Measurements from ENCODE around the gene ANKRD34A.

Gene ANKRD34A

GRCh38 chr1:145964328-145965118, at the start of gene ANKRD34A, which contains the start of gene POLR3GL:
Gene ANKRD34A (minus strand): TSS chr1:145964575. CDS start chr1:145961759, 2,816 bp downstream.
Gene POLR3GL (plus strand): TSS chr1:145964690. CDS start chr1:145974866, 10,176 bp downstream.
- DNase-seq, result peak; percentile 98

- DNase-seq, result no peak
These were observed 49.2 kb upstream of the ANKRD34A start for GRCh38 chr1:146013559-146013922.

- peak; percentile 84 for DNase-seq
These were observed 48.6 kb upstream of the ANKRD34A start for GRCh38 chr1:146012703-146013558.

GRCh38 chr1:146010126-146010738, 45.9 kb upstream of the ANKRD34A start:
- no peak for DNase-seq

- no peak for DNase-seq
These were observed 43.2 kb upstream of the ANKRD34A start for GRCh38 chr1:146007489-146008133.

- DNase-seq, result no peak
These were observed 37.3 kb upstream of the ANKRD34A start for GRCh38 chr1:146001709-146002108.

GRCh38 chr1:145999321-146000024, 35.1 kb upstream of the ANKRD34A start:
- peak; percentile 68 for DNase-seq

GRCh38 chr1:145997718-145998023, 33.3 kb upstream of the ANKRD34A start:
- peak; percentile 60 for DNase-seq

GRCh38 chr1:145997016-145997717, 32.8 kb upstream of the ANKRD34A start:
- DNase-seq, result peak; percentile 70

GRCh38 chr1:145996433-145997015, 32.1 kb upstream of the ANKRD34A start, which contains the start of gene TXNIP:
Gene TXNIP (minus strand): TSS chr1:145996579. CDS start chr1:145996266, 313 bp downstream.
- DNase-seq, result peak; percentile 99

GRCh38 chr1:145995964-145996432, 31.6 kb upstream of the ANKRD34A start:
- DNase-seq, result peak; percentile 71

- DNase-seq, result peak; percentile 36
These were observed 30.9 kb upstream of the ANKRD34A start for GRCh38 chr1:145995148-145995881.

- DNase-seq, result no peak
These were observed 30.2 kb upstream of the ANKRD34A start for GRCh38 chr1:145994391-145995120.

GRCh38 chr1:145993618-145994390, 29.4 kb upstream of the ANKRD34A start:
- DNase-seq, result no peak

GRCh38 chr1:145992958-145993617, 28.7 kb upstream of the ANKRD34A start:
- DNase-seq, result no peak

- no peak for DNase-seq
These were observed 28.1 kb upstream of the ANKRD34A start for GRCh38 chr1:145992502-145992936.

- DNase-seq, result no peak
These were observed 27.5 kb upstream of the ANKRD34A start for GRCh38 chr1:145991735-145992412.

Measured in NCI-H69 (cell line).